ENCODE measurements around the gene ZBED2. TPM values are rescaled to one million over a fixed set of nuclear protein-coding genes. Genes with fewer than 3 reads are reported as not detected.

Gene ZBED2
- total RNA-seq, 2 experiments from 2014 or later = 122 to 123 TPM

DNA sequence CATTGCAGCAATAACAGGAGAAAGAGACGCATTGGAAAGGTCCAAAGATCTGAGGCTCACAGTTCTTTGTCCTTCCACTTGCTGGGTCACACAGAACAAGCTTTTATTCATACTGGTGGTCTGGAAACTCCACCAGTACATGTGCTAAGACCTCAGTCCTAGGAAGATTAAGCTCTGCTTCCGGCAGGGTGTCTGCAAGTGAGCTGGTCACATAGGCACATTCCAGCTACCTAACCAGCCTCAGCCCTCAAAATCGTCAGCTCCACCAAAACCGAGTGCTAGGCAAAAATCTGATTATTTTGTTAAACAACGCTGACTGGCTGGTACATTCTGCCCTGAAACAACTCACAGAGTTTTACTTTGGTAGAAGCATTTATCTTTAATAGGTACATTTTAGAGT is 2.2 kb downstream of the ZBED2 start:
- DNase-seq = no peak
- Mint-ChIP-seq H3K4me3 (peak overlapping the region; percentile 89), H3K27me3 (no peaks in the 10 kb centered on the region), H3K27ac (peak overlapping the region; percentile 93), H3K36me3 (peaks cover 85% of the 10 kb centered on the region), H3K4me1 (peaks cover 70% of the 10 kb centered on the region), H3K9me3 (peaks cover 3% of the 10 kb centered on the region)

DNA sequence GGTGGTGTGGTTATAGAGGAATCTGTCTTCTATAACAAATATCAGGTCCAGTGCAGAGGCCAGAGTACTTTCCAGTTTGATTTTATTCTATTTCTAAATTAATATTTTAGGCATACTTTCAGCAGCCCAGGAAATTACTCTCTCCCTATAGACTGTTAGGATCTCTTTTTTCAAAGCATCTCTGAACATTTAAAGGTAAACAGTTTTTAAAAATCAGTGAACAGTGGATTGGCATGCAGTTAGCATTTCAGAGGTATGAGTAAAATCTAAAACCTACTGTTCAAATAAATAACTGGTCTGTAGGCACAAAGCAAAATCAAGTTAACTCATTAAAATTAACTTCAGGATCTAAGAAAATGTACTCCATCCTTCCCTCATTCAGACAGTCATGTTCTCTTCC is 3.0 kb downstream of the ZBED2 start:
- Mint-ChIP-seq H3K27me3 (no peaks in the 10 kb centered on the region), H3K27ac (peak overlapping the region; percentile 93), H3K4me3 (peak overlapping the region; percentile 89), H3K9me3 (peaks cover 4% of the 10 kb centered on the region), H3K4me1 (peaks cover 67% of the 10 kb centered on the region), H3K36me3 (peaks cover 86% of the 10 kb centered on the region)
- DNase-seq = no peak

DNA sequence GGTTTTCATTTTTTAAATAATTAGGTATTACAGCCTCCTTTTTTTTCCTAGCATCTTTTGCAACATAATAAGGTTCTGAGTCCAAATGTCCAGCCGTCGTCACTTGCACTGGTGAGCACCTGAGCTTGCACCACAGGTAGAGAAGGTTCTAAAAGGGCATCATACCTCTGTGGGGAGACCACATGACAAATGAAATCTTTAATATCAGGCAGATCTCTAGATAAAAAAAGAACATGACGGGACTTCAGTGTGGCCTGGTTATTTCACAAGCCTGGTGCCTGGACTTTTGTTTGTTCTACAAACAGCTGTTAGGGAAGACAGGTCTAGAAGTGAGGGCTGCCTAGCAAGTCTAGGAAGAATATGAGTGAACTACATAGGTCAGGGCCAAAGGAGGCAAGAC is 3.6 kb downstream of the ZBED2 start:
- Mint-ChIP-seq H3K4me1 (peaks cover 65% of the 10 kb centered on the region), H3K36me3 (peaks cover 88% of the 10 kb centered on the region), H3K27ac (peak overlapping the region; percentile 93), H3K27me3 (no peaks in the 10 kb centered on the region), H3K4me3 (peak overlapping the region; percentile 89), H3K9me3 (peaks cover 8% of the 10 kb centered on the region)
- DNase-seq = no peak

DNA sequence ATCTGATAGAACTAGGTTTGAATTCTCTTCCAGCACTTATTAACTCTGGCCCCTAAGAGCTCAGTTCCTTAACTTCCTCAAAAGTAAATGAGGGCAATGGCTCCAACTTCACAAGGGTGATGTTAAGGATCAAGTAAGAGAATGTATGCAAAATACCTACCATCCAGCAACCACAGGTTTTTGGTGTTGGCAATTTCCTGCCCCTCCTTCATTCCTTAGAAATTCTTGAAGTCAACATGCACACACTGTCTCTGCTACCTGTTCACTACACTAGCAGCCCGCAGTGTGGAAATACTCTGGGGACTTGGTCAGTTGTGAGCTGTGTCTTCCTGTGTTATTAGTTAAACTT is 5.0 kb downstream of the ZBED2 start:
- DNase-seq = no peak
- H3K27ac Mint-ChIP-seq = no peak overlapping the region
- no peak overlapping the region for H3K4me3 Mint-ChIP-seq
- peaks cover 56% of the 10 kb centered on the region for H3K4me1 Mint-ChIP-seq
- peaks cover 12% of the 10 kb centered on the region for H3K9me3 Mint-ChIP-seq
- H3K27me3 Mint-ChIP-seq = no peaks in the 10 kb centered on the region
- peaks cover 86% of the 10 kb centered on the region for H3K36me3 Mint-ChIP-seq

DNA sequence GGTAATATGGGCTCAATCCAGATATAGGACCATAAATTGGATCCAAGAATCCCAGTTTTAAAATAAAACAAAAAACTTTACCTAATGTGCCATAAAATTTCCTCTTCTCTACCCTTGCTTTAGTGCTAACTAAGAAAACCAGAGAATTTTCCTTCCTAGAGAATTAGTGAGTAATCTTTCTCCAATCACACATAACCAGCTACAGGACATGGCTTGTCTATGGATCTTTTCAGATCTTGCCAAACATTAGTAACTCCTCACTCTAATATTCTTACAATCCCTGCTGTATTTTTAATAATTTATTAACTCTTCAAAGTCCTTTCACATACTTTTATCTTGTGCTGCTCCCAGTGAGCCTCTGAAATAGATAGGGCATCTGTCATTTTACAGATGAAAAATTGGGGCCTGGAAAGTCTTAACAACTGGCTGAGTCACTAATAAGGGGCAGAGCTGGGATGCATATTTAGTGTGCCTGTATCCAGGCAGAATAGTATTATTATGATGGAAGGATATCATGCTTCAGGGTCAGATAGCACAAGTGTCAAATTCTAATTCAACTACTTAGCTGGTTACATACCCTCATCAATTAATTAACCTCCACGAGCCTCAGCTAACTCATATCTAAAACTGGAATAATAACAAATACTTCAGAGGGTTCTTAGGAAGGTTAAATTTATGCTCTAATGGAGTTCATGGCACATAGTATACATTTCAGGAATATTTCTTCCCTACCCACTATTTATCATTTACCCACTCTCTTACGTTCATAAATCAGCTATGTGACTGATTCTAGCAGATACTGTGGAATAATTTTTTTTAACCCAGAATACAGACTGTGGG is 5.6 kb downstream of the ZBED2 start:
- H3K4me1 Mint-ChIP-seq = peaks cover 53% of the 10 kb centered on the region
- peaks cover 86% of the 10 kb centered on the region for H3K36me3 Mint-ChIP-seq
- peaks cover 14% of the 10 kb centered on the region for H3K9me3 Mint-ChIP-seq
- DNase-seq = no peak
- H3K27ac Mint-ChIP-seq = peak overlapping the region; percentile 47
- no peaks in the 10 kb centered on the region for H3K27me3 Mint-ChIP-seq
- no peak overlapping the region for H3K4me3 Mint-ChIP-seq

DNA sequence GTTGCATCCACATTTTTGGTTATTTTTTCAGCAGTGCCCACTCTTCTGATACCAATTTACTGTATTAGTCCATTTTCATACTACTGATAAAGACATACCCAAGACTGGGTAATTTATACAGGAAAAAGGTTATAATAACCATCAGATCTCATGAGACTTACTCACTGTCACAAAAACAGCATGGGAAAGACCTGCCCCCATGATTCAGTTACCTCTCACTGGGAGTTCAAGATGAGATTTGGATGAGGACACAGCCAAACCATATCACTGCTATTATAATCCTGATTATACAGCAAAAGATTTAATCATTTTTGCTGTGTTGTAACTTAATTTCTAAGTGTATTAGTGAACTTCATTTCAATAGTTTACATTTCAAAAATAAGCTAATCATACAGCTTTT is 6.6 kb downstream of the ZBED2 start:
- no peaks in the 10 kb centered on the region for H3K27me3 Mint-ChIP-seq
- peaks cover 52% of the 10 kb centered on the region for H3K4me1 Mint-ChIP-seq
- no peak for DNase-seq
- H3K36me3 Mint-ChIP-seq = peaks cover 84% of the 10 kb centered on the region
- no peak overlapping the region for H3K27ac Mint-ChIP-seq
- peaks cover 20% of the 10 kb centered on the region for H3K9me3 Mint-ChIP-seq
- H3K4me3 Mint-ChIP-seq = no peak overlapping the region

DNA sequence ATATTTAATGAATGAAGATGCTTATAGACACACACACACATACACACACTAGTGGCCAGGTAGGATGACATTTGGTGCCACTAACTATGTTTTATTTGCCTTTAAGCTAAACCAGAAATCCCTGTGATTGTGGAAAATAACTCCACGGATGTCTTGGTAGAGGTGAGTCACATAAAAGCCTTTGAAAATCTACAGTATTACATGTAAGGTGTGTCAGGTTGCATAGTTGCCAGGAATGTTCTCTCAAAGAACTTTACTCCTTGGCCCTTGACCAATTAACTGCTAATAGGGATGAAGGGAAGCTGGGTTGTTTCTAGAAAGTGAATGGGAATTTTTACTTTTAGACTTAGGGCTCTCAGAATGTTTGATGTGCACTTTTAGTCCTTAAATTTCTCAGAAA is 9.9 kb downstream of the ZBED2 start:
- peaks cover 84% of the 10 kb centered on the region for H3K36me3 Mint-ChIP-seq
- DNase-seq = no peak
- peaks cover 57% of the 10 kb centered on the region for H3K4me1 Mint-ChIP-seq
- H3K27ac Mint-ChIP-seq = no peak overlapping the region
- H3K4me3 Mint-ChIP-seq = no peak overlapping the region
- H3K27me3 Mint-ChIP-seq = no peaks in the 10 kb centered on the region
- H3K9me3 Mint-ChIP-seq = peaks cover 31% of the 10 kb centered on the region

DNA sequence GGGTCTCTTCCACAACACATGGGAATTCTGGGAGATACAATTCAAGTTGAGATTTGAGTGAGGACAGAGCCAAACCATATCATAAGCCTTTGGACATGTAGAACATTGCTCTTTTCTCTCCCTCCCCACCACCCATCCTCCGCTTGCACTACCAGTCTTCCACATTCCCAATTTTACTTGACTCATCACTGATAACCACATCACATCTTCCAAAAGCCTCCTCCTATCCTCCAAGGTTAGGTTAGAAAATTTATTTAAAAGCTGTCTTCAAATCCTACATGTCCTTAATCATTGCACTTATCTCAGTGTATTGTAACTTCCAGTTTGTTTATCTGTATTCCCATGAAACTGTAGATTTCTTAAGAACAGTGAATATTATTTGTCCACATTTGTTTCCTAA is 10.4 kb downstream of the ZBED2 start:
- H3K36me3 Mint-ChIP-seq = peaks cover 88% of the 10 kb centered on the region
- no peaks in the 10 kb centered on the region for H3K27me3 Mint-ChIP-seq
- no peak overlapping the region for H3K4me3 Mint-ChIP-seq
- H3K27ac Mint-ChIP-seq = no peak overlapping the region
- peaks cover 31% of the 10 kb centered on the region for H3K9me3 Mint-ChIP-seq
- DNase-seq = no peak
- H3K4me1 Mint-ChIP-seq = peaks cover 56% of the 10 kb centered on the region

DNA sequence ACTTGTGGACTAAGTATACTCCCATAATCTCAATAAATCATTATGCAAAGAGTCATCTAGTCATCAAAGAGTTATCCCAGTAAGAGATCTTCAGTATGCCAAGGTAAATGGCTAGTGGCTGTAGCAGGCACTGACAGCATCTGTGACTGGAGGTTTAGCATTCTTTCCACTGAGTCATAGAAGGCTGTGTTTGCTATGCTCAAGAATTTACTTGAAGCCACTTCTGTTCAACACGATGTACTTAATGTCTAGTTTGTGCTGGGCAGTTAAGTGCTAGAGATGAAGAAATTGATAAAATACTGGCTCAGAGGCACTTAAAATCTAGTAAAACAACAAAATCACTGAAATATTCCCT is 13.0 kb downstream of the ZBED2 start:
- Mint-ChIP-seq H3K4me1 (peaks cover 65% of the 10 kb centered on the region), H3K9me3 (peaks cover 27% of the 10 kb centered on the region), H3K4me3 (no peak overlapping the region), H3K36me3 (peaks cover 88% of the 10 kb centered on the region), H3K27me3 (no peaks in the 10 kb centered on the region), H3K27ac (peak overlapping the region; percentile 54)
- no peak for DNase-seq

DNA sequence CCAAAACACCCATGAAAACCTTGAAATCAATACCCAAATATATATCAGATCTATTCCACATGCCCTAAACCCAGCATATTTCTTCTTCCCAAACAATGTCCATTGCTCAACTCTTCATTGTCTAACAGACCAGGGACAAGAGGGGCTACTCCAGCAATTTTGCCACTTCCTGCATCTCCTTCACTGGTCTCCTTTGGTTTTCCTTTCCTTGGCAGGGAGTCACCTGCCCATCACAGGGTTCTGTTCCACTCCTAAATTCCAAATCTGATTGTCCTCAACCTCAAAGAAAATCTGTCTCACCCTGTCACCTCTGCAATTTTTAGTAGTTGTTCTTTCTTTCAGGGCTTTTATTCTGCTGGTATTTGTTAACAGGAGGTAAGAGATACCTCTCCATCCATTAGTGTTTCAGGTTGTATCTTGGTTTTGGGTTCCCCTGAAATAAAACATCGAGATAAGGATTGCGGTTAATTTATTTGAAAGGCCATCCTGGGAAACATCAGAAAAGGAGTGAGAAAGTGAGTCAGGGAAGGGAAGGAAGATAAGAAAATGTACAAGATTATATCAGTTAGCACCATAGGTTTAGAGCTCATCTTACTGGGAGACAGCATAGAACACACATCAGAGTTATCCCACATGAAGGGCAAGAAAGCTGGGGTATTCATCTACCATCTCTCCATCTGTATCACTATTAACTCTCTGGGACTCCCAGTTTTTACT is 13.6 kb downstream of the ZBED2 start:
- H3K27ac Mint-ChIP-seq = peak overlapping the region; percentile 54
- no peak overlapping the region for H3K4me3 Mint-ChIP-seq
- H3K9me3 Mint-ChIP-seq = peaks cover 23% of the 10 kb centered on the region
- DNase-seq = no peak
- peaks cover 87% of the 10 kb centered on the region for H3K36me3 Mint-ChIP-seq
- no peaks in the 10 kb centered on the region for H3K27me3 Mint-ChIP-seq
- H3K4me1 Mint-ChIP-seq = peaks cover 66% of the 10 kb centered on the region

DNA sequence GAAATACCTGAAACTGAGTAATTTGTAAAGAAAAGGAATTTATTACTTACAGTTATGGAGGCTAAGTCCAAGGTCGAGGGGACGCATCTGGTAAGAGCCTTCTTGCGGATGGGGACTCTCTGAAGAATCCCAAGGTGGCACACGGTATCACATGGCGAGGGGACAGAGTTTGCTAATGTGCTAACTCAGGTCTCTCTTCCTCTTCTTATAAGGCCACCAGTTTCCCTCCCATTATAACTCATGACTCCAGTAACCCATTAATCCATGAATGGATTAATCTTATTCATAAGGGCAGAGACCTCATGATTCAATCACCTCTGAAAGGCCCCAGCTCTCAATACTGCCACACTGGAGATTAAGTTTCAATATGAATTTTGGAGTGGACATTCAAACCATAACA is 15.7 kb downstream of the ZBED2 start:
- Mint-ChIP-seq H3K4me1 (peaks cover 69% of the 10 kb centered on the region), H3K27me3 (no peaks in the 10 kb centered on the region), H3K9me3 (peaks cover 19% of the 10 kb centered on the region), H3K36me3 (peaks cover 82% of the 10 kb centered on the region), H3K4me3 (no peak overlapping the region), H3K27ac (peak overlapping the region; percentile 83)
- no peak for DNase-seq

DNA sequence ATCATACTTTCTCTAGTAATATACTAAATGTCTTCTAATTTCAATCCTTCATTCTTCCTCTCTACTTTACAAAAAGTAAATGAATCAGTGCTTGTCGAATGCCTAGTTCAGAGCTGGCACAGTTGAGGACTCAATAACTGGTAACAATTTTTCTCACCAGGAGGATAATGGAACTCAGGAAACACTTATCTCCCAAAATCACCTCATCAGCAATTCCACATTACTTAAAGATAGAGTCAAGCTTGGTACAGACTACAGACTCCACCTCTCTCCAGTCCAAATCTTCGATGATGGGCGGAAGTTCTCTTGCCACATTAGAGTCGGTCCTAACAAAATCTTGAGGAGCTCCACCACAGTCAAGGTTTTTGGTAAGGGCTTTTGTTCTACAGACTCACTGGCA is 16.3 kb downstream of the ZBED2 start:
- no peak for DNase-seq
- Mint-ChIP-seq H3K4me3 (no peak overlapping the region), H3K9me3 (peaks cover 13% of the 10 kb centered on the region), H3K27ac (peak overlapping the region; percentile 83), H3K4me1 (peaks cover 64% of the 10 kb centered on the region), H3K36me3 (peaks cover 77% of the 10 kb centered on the region), H3K27me3 (no peaks in the 10 kb centered on the region)

DNA sequence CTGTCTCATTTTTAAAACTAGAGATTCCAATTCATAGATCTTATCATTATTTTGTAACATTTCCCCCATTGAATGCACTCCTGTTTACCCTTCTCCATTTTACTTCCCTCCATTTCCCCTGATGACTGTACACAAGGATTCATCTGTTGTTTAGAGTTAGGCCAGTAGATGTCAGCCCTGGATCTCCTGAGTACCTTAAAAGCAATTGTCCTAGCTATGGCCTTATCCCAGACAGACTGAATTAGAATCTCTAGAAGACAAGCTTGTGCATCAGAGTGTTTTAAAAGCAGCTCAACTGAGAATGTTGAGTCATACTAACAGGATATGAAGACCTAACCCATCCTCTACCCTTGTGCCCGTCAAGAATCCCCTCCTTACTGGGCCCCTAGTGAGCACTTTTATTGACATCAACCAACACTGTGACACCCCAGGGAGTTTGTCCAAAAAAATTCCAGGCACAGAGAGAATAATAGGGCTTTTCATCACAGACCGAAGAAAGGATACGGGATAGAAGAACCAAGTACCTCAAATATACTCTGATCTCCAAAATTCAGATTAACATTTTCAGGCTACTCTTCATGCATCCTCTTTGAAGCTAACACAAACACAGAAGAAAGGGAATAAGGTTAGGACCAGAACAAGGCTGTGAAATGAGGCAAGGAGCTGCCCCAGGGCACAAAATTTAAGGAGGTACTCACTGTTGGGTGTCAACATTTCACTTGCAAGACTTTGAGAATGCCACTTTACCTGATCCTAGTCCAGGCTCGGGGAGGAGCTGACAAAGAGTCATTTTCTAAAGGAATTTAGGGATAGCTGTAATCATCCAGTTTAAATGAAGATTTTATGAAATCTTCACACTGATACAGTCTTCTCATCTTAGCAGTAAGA is 17.1 kb downstream of the ZBED2 start:
- H3K4me1 Mint-ChIP-seq = peaks cover 68% of the 10 kb centered on the region
- peaks cover 9% of the 10 kb centered on the region for H3K9me3 Mint-ChIP-seq
- DNase-seq = no peak
- peak overlapping the region; percentile 83 for H3K27ac Mint-ChIP-seq
- H3K27me3 Mint-ChIP-seq = no peaks in the 10 kb centered on the region
- peaks cover 73% of the 10 kb centered on the region for H3K36me3 Mint-ChIP-seq
- H3K4me3 Mint-ChIP-seq = peak overlapping the region; percentile 12

DNA sequence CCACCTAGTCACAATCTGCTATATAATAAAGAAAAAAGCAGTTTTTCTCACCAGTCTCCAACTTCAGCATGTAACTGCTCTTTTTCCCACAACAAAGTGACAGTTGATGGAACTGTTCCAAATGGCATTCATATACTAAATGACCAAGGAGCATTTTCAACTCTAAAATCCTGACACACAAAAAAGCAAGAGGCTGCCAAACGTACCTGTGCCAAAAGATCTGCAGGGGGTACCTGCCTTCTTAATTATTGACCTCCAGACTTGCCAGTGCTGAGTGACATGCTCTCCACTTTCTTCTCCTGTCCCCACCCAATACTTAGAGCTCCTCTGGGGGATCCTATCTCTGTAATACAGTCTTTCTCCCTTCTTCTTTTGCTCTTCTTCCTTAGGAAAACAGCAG is 18.0 kb downstream of the ZBED2 start:
- no peak overlapping the region for H3K4me3 Mint-ChIP-seq
- H3K4me1 Mint-ChIP-seq = peaks cover 67% of the 10 kb centered on the region
- peaks cover 4% of the 10 kb centered on the region for H3K9me3 Mint-ChIP-seq
- DNase-seq = no peak
- H3K27ac Mint-ChIP-seq = peak overlapping the region; percentile 22
- peaks cover 71% of the 10 kb centered on the region for H3K36me3 Mint-ChIP-seq
- H3K27me3 Mint-ChIP-seq = no peaks in the 10 kb centered on the region

DNA sequence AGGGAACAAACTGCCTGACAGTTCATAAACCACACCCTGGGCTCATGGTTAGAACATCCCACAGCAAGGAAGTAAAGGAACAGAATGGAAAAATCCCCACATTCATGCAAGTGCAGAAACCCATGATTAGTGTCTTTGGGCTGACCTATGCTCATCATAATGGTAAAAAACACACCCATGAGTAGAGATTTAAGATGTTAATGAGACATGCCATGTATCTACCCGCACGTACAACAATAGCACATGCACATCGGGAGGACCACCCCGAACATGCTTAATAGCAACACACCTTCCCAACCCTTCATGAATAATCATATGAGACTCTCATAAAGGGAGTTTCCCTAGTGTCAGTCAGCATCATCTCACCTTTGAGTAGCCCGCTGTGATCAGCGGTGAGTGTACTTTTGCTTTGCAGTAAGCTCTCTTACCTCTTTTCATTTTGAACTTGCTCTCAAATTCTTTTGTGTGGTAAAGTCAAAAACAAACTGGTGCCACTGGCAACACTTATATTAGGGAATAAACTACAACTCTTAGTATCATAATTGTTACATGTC is 23.2 kb downstream of the ZBED2 start:
- Mint-ChIP-seq H3K4me1 (peaks cover 66% of the 10 kb centered on the region), H3K36me3 (peaks cover 63% of the 10 kb centered on the region), H3K27me3 (no peaks in the 10 kb centered on the region), H3K4me3 (peak overlapping the region; percentile 52), H3K9me3 (peaks cover 4% of the 10 kb centered on the region), H3K27ac (peak overlapping the region; percentile 87)
- peak; percentile 38 for DNase-seq

Measured in activated naive CD8-positive, alpha-beta T cell treated with anti-CD3 and anti-CD28 coated beads for 36 hours (primary cell).